ENCODE data around the gene CRNKL1.

CRNKL1 gene

GRCh38 chr20:20003031-20003954 lies 49.0 kb downstream of the CRNKL1 start:
- peak overlapping the region; percentile 11 for H3K4me3 ChIP-seq (ENCODE audit: low read depth, low read length)
- DNase-seq (ENCODE audit: low read depth): peak; percentile 85
- TF ChIP-seq MYC (IDR thresholded peaks at IDR 0.05; ENCODE audit: low read depth, low read length) (peak; percentile 63; the same call in 1 of the 2 replicates), MAX (IDR thresholded peaks at IDR 0.05; ENCODE audit: low read depth, low read length) (peak; percentile 85), POLR2A (IDR thresholded peaks at IDR 0.05; ENCODE audit: extremely low read depth, insufficient read length) (no peak), CTCF (IDR thresholded peaks at IDR 0.05; ENCODE audit: low read depth, low read length) (no peak)

- peak; percentile 64 for DNase-seq (ENCODE audit: low read depth)
- no peak for TF ChIP-seq POLR2A (IDR thresholded peaks at IDR 0.05; ENCODE audit: extremely low read depth, insufficient read length)
- TF ChIP-seq MYC (IDR thresholded peaks at IDR 0.05; ENCODE audit: low read depth, low read length): no peak
- TF ChIP-seq MAX (IDR thresholded peaks at IDR 0.05; ENCODE audit: low read depth, low read length): no peak
- TF ChIP-seq CTCF (IDR thresholded peaks at IDR 0.05; ENCODE audit: low read depth, low read length): no peak
- H3K4me3 ChIP-seq (ENCODE audit: low read depth, low read length): peak overlapping the region; percentile 11
These were observed 49.9 kb downstream of the CRNKL1 start for GRCh38 chr20:20002101-20002998.

- peak; percentile 63 for DNase-seq (ENCODE audit: low read depth)
- TF ChIP-seq POLR2A (IDR thresholded peaks at IDR 0.05; ENCODE audit: extremely low read depth, insufficient read length) (no peak), MAX (IDR thresholded peaks at IDR 0.05; ENCODE audit: low read depth, low read length) (0 out of 2 replicates have a peak, but pooled peaks have one; percentile 9)
- no peak overlapping the region for H3K4me3 ChIP-seq (ENCODE audit: low read depth, low read length)
These were observed 51.9 kb downstream of the CRNKL1 start for GRCh38 chr20:20000211-20000968.

- DNase-seq (ENCODE audit: low read depth): no peak
- H3K4me3 ChIP-seq (ENCODE audit: low read depth, low read length): no peak overlapping the region
- TF ChIP-seq MAX (IDR thresholded peaks at IDR 0.05; ENCODE audit: low read depth, low read length) (no peak), POLR2A (IDR thresholded peaks at IDR 0.05; ENCODE audit: extremely low read depth, insufficient read length) (no peak), MYC (IDR thresholded peaks at IDR 0.05; ENCODE audit: low read depth, low read length) (no peak), CTCF (IDR thresholded peaks at IDR 0.05; ENCODE audit: low read depth, low read length) (no peak)
These were observed 53.1 kb downstream of the CRNKL1 start for GRCh38 chr20:19998990-19999705.

GRCh38 chr20:19996917-19997316 lies 55.3 kb downstream of the CRNKL1 start:
- H3K4me3 ChIP-seq (ENCODE audit: low read depth, low read length): no peak overlapping the region
- TF ChIP-seq CTCF (IDR thresholded peaks at IDR 0.05; ENCODE audit: low read depth, low read length) (no peak), MYC (IDR thresholded peaks at IDR 0.05; ENCODE audit: low read depth, low read length) (no peak), MAX (IDR thresholded peaks at IDR 0.05; ENCODE audit: low read depth, low read length) (no peak), POLR2A (IDR thresholded peaks at IDR 0.05; ENCODE audit: extremely low read depth, insufficient read length) (no peak)

More at GRCh38 chr20:19996917-19997316, 55.3 kb downstream of the CRNKL1 start:
- DNase-seq (ENCODE audit: low read depth): no peak

All from NB4 (cell line).